SK-N-SH (cell line): Measurements from ENCODE around the gene HIPK2. TPM values are rescaled to one million over a fixed set of nuclear protein-coding genes. Genes with fewer than 3 reads are reported as not detected.

Experiments used
- CTCF ChIA-PET: fragments of 300-600, 350-600 bp; formaldehyde crosslinking; extraction: SDS; loops from one replicate; lab custom pipeline; 2021; lab: Yijun Ruan, JAX
- POLR2A ChIA-PET: fragments of 350-600 bp; sonication (Branson Sonifier 250); formaldehyde crosslinking; extraction: SDS; loops from one replicate; lab custom pipeline; 2020; ENCODE audit warnings: antibody characterized with exemption, inconsistent platforms; lab: Yijun Ruan, JAX
- DNase-seq: peaks from one replicate; pipeline ENCODE4 v3.0.0; 2012
- H2AFZ ChIP-seq: fragments of 200-600 bp; sonication (generic); 2 replicates; pipeline ENCODE4 v1.8.1; 2016; ENCODE audit warnings: antibody characterized with exemption, mild to moderate bottlenecking, low read depth
- H3F3A ChIP-seq: fragments of 200-600 bp; sonication (generic); replicated peaks from 2 replicates; pipeline ENCODE3; 2016; ENCODE audit warnings: antibody characterized with exemption, mild to moderate bottlenecking; ENCODE audit not compliant: insufficient read depth
- H3K27ac ChIP-seq, 2 experiments: fragments of 200-500 bp in 1 of 2; fragments of 200-600 bp in 1 of 2; sonication (Bioruptor generic) in 1 of 2; sonication (generic), shearing (Covaris generic) in 1 of 2; 2 replicates each; pipeline versions ENCODE4 v1.5.1 to v1.6.1; 2014 to 2016; ENCODE audit warnings: low read depth in 2 of 2, inconsistent platforms in 1 of 2, low read length in 1 of 2, mild to moderate bottlenecking in 1 of 2, mixed read lengths in 1 of 2
- H3K27me3 ChIP-seq: fragments of 200-600 bp; sonication (generic), shearing (Covaris generic); 2 replicates; pipeline ENCODE4 v1.6.1; 2016; ENCODE audit warnings: mixed run types; ENCODE audit not compliant: insufficient read depth
- H3K36me3 ChIP-seq, 2 experiments: fragments of 200-500 bp in 1 of 2; fragments of 200-600 bp in 1 of 2; sonication (Bioruptor generic) in 1 of 2; sonication (generic) in 1 of 2; replicated peaks in 1 of 2; 2 replicates each; pipeline versions ENCODE3 to v1.5.1; 2014 to 2016; ENCODE audit warnings: low read length in 1 of 2, mild to moderate bottlenecking in 1 of 2; ENCODE audit not compliant: insufficient read depth in 2 of 2, control insufficient read depth in 1 of 2
- H3K4me1 ChIP-seq, 2 experiments: fragments of 200-500 bp in 1 of 2; fragments of 200-600 bp in 1 of 2; sonication (Bioruptor generic) in 1 of 2; sonication (generic), shearing (Covaris generic) in 1 of 2; 2 replicates each; pipeline versions ENCODE4 v1.5.1 to v1.6.1; 2014 to 2016; ENCODE audit warnings: low read depth in 1 of 2, low read length in 1 of 2, mixed run types in 1 of 2; ENCODE audit not compliant: insufficient read depth in 2 of 2, control insufficient read depth in 1 of 2
- H3K4me2 ChIP-seq: fragments of 200-600 bp; sonication (generic), shearing (Covaris generic); 2 replicates; pipeline ENCODE4 v1.6.1; 2017; ENCODE audit warnings: mixed run types
- H3K4me3 ChIP-seq, 2 experiments: fragments of 200-500 bp in 1 of 2; fragments of 200-600 bp in 1 of 2; sonication (Bioruptor generic) in 1 of 2; sonication (generic), shearing (Covaris generic) in 1 of 2; 2 replicates each; pipeline versions ENCODE4 v1.5.1 to v1.8.1; 2014 to 2016; ENCODE audit warnings: low read depth in 2 of 2, inconsistent platforms in 1 of 2, low read length in 1 of 2, mild to moderate bottlenecking in 1 of 2, mixed read lengths in 1 of 2, moderate library complexity in 1 of 2
- H3K79me2 ChIP-seq: fragments of 200-600 bp; sonication (generic); 2 replicates; pipeline ENCODE4 v1.8.1; 2017; ENCODE audit warnings: mild to moderate bottlenecking; ENCODE audit not compliant: insufficient read depth
- H3K9ac ChIP-seq: fragments of 200-600 bp; sonication (generic); 2 replicates; pipeline ENCODE4 v1.6.1; 2017; ENCODE audit warnings: mixed run types
- H3K9me2 ChIP-seq: fragments of 200-600 bp; sonication (generic); 2 replicates; pipeline ENCODE4 v1.6.1; 2017; ENCODE audit warnings: mixed run types
- H3K9me3 ChIP-seq: fragments of 200-600 bp; sonication (generic); 2 replicates; pipeline ENCODE4 v1.6.1; 2017; ENCODE audit warnings: mixed run types, mild to moderate bottlenecking, moderate library complexity
- H4K20me1 ChIP-seq: fragments of 200-600 bp; sonication (generic); 2 replicates; pipeline ENCODE4 v1.6.1; 2017; ENCODE audit warnings: mild to moderate bottlenecking, mixed run types; ENCODE audit not compliant: insufficient read depth
- ELF1 ChIP-seq: IDR thresholded peaks from 2 replicates; pipeline ENCODE4 v1.4.0; 2012
- EP300 ChIP-seq, 2 experiments: IDR thresholded peaks; 2 replicates each; pipeline versions ENCODE4 v1.4.0 to v1.6.1; 2012; ENCODE audit warnings: borderline replicate concordance in 1 of 2, low read depth in 1 of 2, low read length in 1 of 2
- FOXJ3 ChIP-seq: sonication (generic); formaldehyde crosslinking; IDR thresholded peaks from 2 replicates; pipeline ENCODE4 v1.5.1; 2020; ENCODE audit warnings: mild to moderate bottlenecking, missing genetic modification reagents
- GABPA ChIP-seq: IDR thresholded peaks from 2 replicates; pipeline ENCODE4 v1.4.0; 2012; ENCODE audit warnings: low read depth, mild to moderate bottlenecking
- GATA2 ChIP-seq: sonication (generic); formaldehyde crosslinking; IDR thresholded peaks from 2 replicates; pipeline ENCODE4 v1.5.0; 2020; ENCODE audit warnings: mild to moderate bottlenecking, missing genetic modification reagents
- IRF3 ChIP-seq: fragments of 150-350 bp; IDR thresholded peaks from 2 replicates; pipeline ENCODE4 v1.6.1; 2016; ENCODE audit warnings: mild to moderate bottlenecking, low read depth, low read length
- MAX ChIP-seq: IDR thresholded peaks from 2 replicates; pipeline ENCODE4 v1.4.0; 2012; ENCODE audit warnings: low read depth
- MEF2A ChIP-seq: IDR thresholded peaks from 2 replicates; pipeline ENCODE4 v1.4.0; 2012; ENCODE audit warnings: low read depth, borderline replicate concordance
- NRF1 ChIP-seq: IDR thresholded peaks from 2 replicates; pipeline ENCODE4 v1.6.1; 2012; ENCODE audit warnings: low read depth, mild to moderate bottlenecking, low read length
- RFX5 ChIP-seq: IDR thresholded peaks from 2 replicates; pipeline ENCODE4 v1.6.1; 2012; ENCODE audit warnings: mild to moderate bottlenecking, improper control_type of control experiment, low read length
- RXRA ChIP-seq: IDR thresholded peaks from 2 replicates; pipeline ENCODE4 v1.4.0; 2012; ENCODE audit warnings: low read depth, mild to moderate bottlenecking, borderline replicate concordance
- SIN3A ChIP-seq: IDR thresholded peaks from 2 replicates; pipeline ENCODE4 v1.6.1; 2012; ENCODE audit warnings: low read depth, mild to moderate bottlenecking, low read length, moderate library complexity, borderline replicate concordance
- TAF1 ChIP-seq: IDR thresholded peaks from 2 replicates; pipeline ENCODE4 v1.6.1; 2012; ENCODE audit warnings: low read depth, mild to moderate bottlenecking, low read length, moderate library complexity, borderline replicate concordance
- TCF12 ChIP-seq: IDR thresholded peaks from 2 replicates; pipeline ENCODE4 v1.4.0; 2012
- ZBTB33 ChIP-seq: IDR thresholded peaks from 2 replicates; pipeline ENCODE4 v1.4.0; 2012; ENCODE audit warnings: low read depth, borderline replicate concordance
- WGBS: methylation state at CpG from one replicate; pipeline ENCODE4 v1.1.6; 2017; ENCODE audit warnings: low lambda C conversion rate; 5-methylcytosine and 5-hydroxymethylcytosine counted together
- polyA plus RNA-seq, 3 experiments: library from polyadenylated mRNA; depleted of rRNA; stranded (reverse); fragments of >200 nt; gene quantifications; 2 replicates each; pipeline ENCODE4 v1.2.3, GENCODE V29; 2012

The HIPK2 gene
- polyA plus RNA-seq, 1 of the 3 experiments (the other 2 are of a cell fraction), result 14.2 TPM

GRCh38 chr7:139592801-139593461 is 184.9 kb downstream of the HIPK2 start:
- TF ChIP-seq ELF1 (no peak), NRF1 (no peak), RFX5 (no peak), GABPA (no peak), MAX (no peak), GATA2 (no peak), TCF12 (no peak), IRF3 (no peak), ZBTB33 (no peak), RXRA (no peak), TAF1 (no peak), FOXJ3 (CRISPR knock-in tag) (no peak), SIN3A (no peak), EP300 (IDR thresholded peaks at IDR 0.05; ENCODE audit: borderline replicate concordance in 1 of 2, low read depth in 1 of 2, low read length in 1 of 2) (no peak), MEF2A (no peak)
- Histone ChIP-seq H2AFZ (no peak overlapping the region), H3K79me2 (no peaks in the 10 kb centered on the region), H4K20me1 (no peaks in the 10 kb centered on the region), H3K36me3 (peaks cover 62 to 93% of the 10 kb centered on the region in 2 experiments), H3K4me2 (no peak overlapping the region), H3K4me1 (no peaks in the 10 kb centered on the region; a peak in 1 of 4 replicates), H3K9me3 (no peaks in the 10 kb centered on the region), H3F3A (no peaks in the 10 kb centered on the region), H3K9me2 (no peaks in the 10 kb centered on the region), H3K9ac (no peak overlapping the region), H3K27me3 (no peaks in the 10 kb centered on the region), H3K27ac (no peak overlapping the region), H3K4me3 (no peak overlapping the region)
- ChIA-PET CTCF (interaction anchor here (0.9 to 3.3 kb wide), 5 partner anchors 9 to 93 kb away, joined by 3 to 30 read pairs (median 7); no protein-coding TSS in a partner anchor), POLR2A (no interaction called here)
- no peak for DNase-seq
- WGBS, result 96% methylated on average over 4 of the region's 4 CpGs
